ENCODE measurements around the gene TRAF7.
"Not testable (repeated sequence)": the region's sequence is repeated elsewhere in the genome, so short reads cannot be mapped to it uniquely, and the experiment has no call there.

Gene TRAF7

DNA sequence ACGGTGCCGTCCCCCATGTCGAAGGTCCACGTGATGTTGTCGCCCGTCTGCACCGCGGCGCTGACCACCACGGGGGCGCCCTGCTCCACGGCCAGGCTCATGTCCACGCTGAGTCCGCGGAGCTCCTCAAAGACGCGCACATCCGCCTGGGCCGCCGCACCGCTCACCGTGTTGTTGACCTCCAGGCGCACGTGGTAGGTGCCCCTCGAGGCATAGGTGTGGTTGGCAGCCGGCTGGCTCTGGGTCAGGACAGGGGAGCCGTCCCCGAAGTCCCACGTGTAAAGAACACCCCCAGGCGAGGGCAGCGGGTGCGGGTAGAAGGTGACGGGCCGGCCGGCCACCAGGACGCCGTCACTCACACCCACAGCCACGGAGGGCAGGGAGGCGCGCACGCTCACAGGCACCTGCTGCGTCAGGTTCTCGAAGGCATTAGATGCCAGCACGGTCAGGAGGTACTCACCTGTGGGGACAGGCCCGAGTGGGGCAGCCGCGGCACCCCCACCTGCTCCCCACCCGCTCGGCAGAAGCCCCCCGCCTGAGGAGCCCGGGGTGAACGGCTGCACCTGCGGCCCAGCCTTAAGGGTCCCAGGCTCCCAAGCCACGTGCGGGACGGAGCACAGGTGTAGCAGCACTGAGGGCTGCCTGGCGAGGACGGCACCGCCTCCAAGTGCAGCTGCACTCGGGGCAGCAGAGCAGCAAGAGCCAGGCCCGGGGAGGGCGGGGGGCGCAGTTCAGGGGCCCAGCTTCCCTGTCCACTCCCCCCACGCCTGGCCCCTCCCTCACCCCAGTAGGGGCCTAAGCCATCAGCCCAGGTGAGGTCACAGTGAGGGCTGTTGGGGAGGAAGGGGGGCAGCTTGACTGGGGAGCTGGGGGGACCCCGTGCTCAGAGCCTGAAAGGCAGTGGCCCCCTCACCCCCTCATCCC is 43.9 kb upstream of the TRAF7 start:
- not testable (repeated sequence) for H3K27me3 ChIP-seq (ENCODE audit: control insufficient read depth in 2 of 2, insufficient read depth in 2 of 2, low read length in 2 of 2); H3K9ac ChIP-seq (ENCODE audit: low read depth in 1 of 2, low read length in 2 of 2); H3K4me3 ChIP-seq (ENCODE audit: low read length in 2 of 2); H3K27ac ChIP-seq (ENCODE audit: low read depth in 2 of 2, low read length in 2 of 2); H3K9me3 ChIP-seq (ENCODE audit: control insufficient read depth in 2 of 2, low read length in 2 of 2); H3K4me1 ChIP-seq (ENCODE audit: control insufficient read depth in 2 of 2, insufficient read depth in 2 of 2, low read length in 2 of 2)
- H3K36me3 ChIP-seq (ENCODE audit: control insufficient read depth in 2 of 2, insufficient read depth in 2 of 2, low read length in 2 of 2) = peaks cover 5 to 12% of the 10 kb centered on the region in 2 donors

GRCh38 chr16:2112539-2113106 is 43.0 kb upstream of the TRAF7 start:
- not testable (repeated sequence) for H3K9ac ChIP-seq (ENCODE audit: low read depth in 1 of 2, low read length in 2 of 2); H3K9me3 ChIP-seq (ENCODE audit: control insufficient read depth in 2 of 2, low read length in 2 of 2); H3K4me3 ChIP-seq (ENCODE audit: low read length in 2 of 2); H3K4me1 ChIP-seq (ENCODE audit: control insufficient read depth in 2 of 2, insufficient read depth in 2 of 2, low read length in 2 of 2); H3K27me3 ChIP-seq (ENCODE audit: control insufficient read depth in 2 of 2, insufficient read depth in 2 of 2, low read length in 2 of 2); H3K27ac ChIP-seq (ENCODE audit: low read depth in 2 of 2, low read length in 2 of 2)
- H3K36me3 ChIP-seq (ENCODE audit: control insufficient read depth in 2 of 2, insufficient read depth in 2 of 2, low read length in 2 of 2) = peaks cover 5 to 12% of the 10 kb centered on the region in 2 donors

- not testable (repeated sequence) for H3K27ac ChIP-seq (ENCODE audit: low read depth in 2 of 2, low read length in 2 of 2); H3K4me1 ChIP-seq (ENCODE audit: control insufficient read depth in 2 of 2, insufficient read depth in 2 of 2, low read length in 2 of 2); H3K4me3 ChIP-seq (ENCODE audit: low read length in 2 of 2); H3K9ac ChIP-seq (ENCODE audit: low read depth in 1 of 2, low read length in 2 of 2); H3K9me3 ChIP-seq (ENCODE audit: control insufficient read depth in 2 of 2, low read length in 2 of 2); H3K36me3 ChIP-seq (ENCODE audit: control insufficient read depth in 2 of 2, insufficient read depth in 2 of 2, low read length in 2 of 2); H3K27me3 ChIP-seq (ENCODE audit: control insufficient read depth in 2 of 2, insufficient read depth in 2 of 2, low read length in 2 of 2)
These were observed 41.4 kb upstream of the TRAF7 start for GRCh38 chr16:2114225-2114624.

DNA sequence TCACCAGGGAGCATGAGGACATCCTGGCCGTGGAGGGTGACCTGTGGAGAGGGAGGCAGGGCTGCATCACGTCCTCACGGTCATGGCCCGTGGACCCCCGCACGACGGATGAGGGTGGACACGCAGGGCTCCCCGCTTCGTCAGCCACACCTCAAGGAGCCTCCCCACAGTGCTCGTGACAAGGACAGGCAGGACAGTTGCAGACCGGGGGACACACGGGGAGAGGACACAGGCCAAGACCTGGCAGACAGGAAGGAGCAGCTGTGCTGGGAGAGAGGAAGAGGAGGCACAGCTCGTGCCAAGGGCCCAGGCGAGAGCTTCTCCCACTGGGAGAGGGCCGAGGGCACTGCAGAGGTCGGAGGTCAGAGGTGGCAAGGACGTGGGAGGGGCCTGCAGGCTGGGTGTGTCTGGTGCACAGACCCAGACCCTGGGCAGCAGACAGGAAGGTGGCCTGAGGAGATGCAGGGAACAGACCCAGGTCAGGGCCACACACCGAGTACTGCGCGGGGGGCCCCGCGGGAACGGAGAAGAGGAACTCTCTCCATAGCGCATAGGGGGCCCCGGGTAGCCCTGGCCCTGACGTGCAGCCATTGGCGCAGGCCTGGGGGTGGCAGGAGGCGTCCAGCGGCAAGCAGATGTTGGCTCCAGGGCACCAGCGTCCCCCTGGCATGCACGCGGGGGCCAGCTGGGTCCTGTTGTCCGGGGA is 40.5 kb upstream of the TRAF7 start:
- H3K36me3 ChIP-seq (ENCODE audit: control insufficient read depth in 2 of 2, insufficient read depth in 2 of 2, low read length in 2 of 2); H3K27ac ChIP-seq (ENCODE audit: low read depth in 2 of 2, low read length in 2 of 2); H3K9me3 ChIP-seq (ENCODE audit: control insufficient read depth in 2 of 2, low read length in 2 of 2); H3K4me3 ChIP-seq (ENCODE audit: low read length in 2 of 2); H3K27me3 ChIP-seq (ENCODE audit: control insufficient read depth in 2 of 2, insufficient read depth in 2 of 2, low read length in 2 of 2); H3K4me1 ChIP-seq (ENCODE audit: control insufficient read depth in 2 of 2, insufficient read depth in 2 of 2, low read length in 2 of 2); H3K9ac ChIP-seq (ENCODE audit: low read depth in 1 of 2, low read length in 2 of 2): not testable (repeated sequence)

GRCh38 chr16:2115591-2115973 is 40.0 kb upstream of the TRAF7 start:
- Histone ChIP-seq H3K36me3 (ENCODE audit: control insufficient read depth in 2 of 2, insufficient read depth in 2 of 2, low read length in 2 of 2) (peaks cover 3 to 4% of the 10 kb centered on the region in 2 donors), H3K27ac (ENCODE audit: low read depth in 2 of 2, low read length in 2 of 2) (no peak overlapping the region)

GRCh38 chr16:2116428-2116827 is 39.2 kb upstream of the TRAF7 start:
- not testable (repeated sequence) for H3K9me3 ChIP-seq (ENCODE audit: control insufficient read depth in 2 of 2, low read length in 2 of 2); H3K9ac ChIP-seq (ENCODE audit: low read depth in 1 of 2, low read length in 2 of 2); H3K4me3 ChIP-seq (ENCODE audit: low read length in 2 of 2); H3K36me3 ChIP-seq (ENCODE audit: control insufficient read depth in 2 of 2, insufficient read depth in 2 of 2, low read length in 2 of 2); H3K27ac ChIP-seq (ENCODE audit: low read depth in 2 of 2, low read length in 2 of 2); H3K4me1 ChIP-seq (ENCODE audit: control insufficient read depth in 2 of 2, insufficient read depth in 2 of 2, low read length in 2 of 2); H3K27me3 ChIP-seq (ENCODE audit: control insufficient read depth in 2 of 2, insufficient read depth in 2 of 2, low read length in 2 of 2)

More at GRCh38 chr16:2115591-2115973, 40.0 kb upstream of the TRAF7 start:
- no peak overlapping the region for H3K9ac ChIP-seq (ENCODE audit: low read depth in 1 of 2, low read length in 2 of 2)
- H3K9me3 ChIP-seq (ENCODE audit: control insufficient read depth in 2 of 2, low read length in 2 of 2) = no peaks in the 10 kb centered on the region
- H3K4me3 ChIP-seq (ENCODE audit: low read length in 2 of 2) = no peak overlapping the region
- H3K4me1 ChIP-seq (ENCODE audit: control insufficient read depth in 2 of 2, insufficient read depth in 2 of 2, low read length in 2 of 2) = peaks cover 0 to 3% of the 10 kb centered on the region in 2 donors
- no peaks in the 10 kb centered on the region for H3K27me3 ChIP-seq (ENCODE audit: control insufficient read depth in 2 of 2, insufficient read depth in 2 of 2, low read length in 2 of 2)

GRCh38 chr16:2117341-2117740 is 38.2 kb upstream of the TRAF7 start:
- H3K36me3 ChIP-seq (ENCODE audit: control insufficient read depth in 2 of 2, insufficient read depth in 2 of 2, low read length in 2 of 2); H3K27ac ChIP-seq (ENCODE audit: low read depth in 2 of 2, low read length in 2 of 2); H3K9me3 ChIP-seq (ENCODE audit: control insufficient read depth in 2 of 2, low read length in 2 of 2); H3K9ac ChIP-seq (ENCODE audit: low read depth in 1 of 2, low read length in 2 of 2); H3K4me1 ChIP-seq (ENCODE audit: control insufficient read depth in 2 of 2, insufficient read depth in 2 of 2, low read length in 2 of 2); H3K4me3 ChIP-seq (ENCODE audit: low read length in 2 of 2); H3K27me3 ChIP-seq (ENCODE audit: control insufficient read depth in 2 of 2, insufficient read depth in 2 of 2, low read length in 2 of 2): not testable (repeated sequence)

- H3K4me1 ChIP-seq (ENCODE audit: control insufficient read depth in 2 of 2, insufficient read depth in 2 of 2, low read length in 2 of 2); H3K27me3 ChIP-seq (ENCODE audit: control insufficient read depth in 2 of 2, insufficient read depth in 2 of 2, low read length in 2 of 2); H3K27ac ChIP-seq (ENCODE audit: low read depth in 2 of 2, low read length in 2 of 2); H3K9ac ChIP-seq (ENCODE audit: low read depth in 1 of 2, low read length in 2 of 2); H3K9me3 ChIP-seq (ENCODE audit: control insufficient read depth in 2 of 2, low read length in 2 of 2); H3K36me3 ChIP-seq (ENCODE audit: control insufficient read depth in 2 of 2, insufficient read depth in 2 of 2, low read length in 2 of 2); H3K4me3 ChIP-seq (ENCODE audit: low read length in 2 of 2): not testable (repeated sequence)
These were observed 37.4 kb upstream of the TRAF7 start for GRCh38 chr16:2117960-2118722.

DNA sequence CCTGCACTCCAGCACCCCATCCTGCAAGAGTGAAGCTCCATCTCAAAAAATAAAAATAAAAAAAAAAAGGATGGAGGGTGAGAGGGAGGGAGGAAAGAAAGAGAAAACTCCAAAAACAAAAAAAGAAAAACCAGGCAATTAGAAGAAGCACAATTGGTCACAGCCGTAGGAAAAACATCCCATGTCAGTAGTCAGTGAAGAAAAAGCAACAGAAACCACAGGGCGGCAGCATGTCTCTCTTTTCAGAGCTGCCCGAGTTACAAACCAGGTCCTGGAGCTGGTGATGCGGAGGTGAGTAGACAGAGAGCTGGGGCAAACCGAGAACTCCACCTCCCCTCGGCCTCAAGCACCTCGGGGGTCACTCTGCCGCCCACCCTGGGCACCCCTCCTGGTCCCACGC is 34.3 kb upstream of the TRAF7 start:
- not testable (repeated sequence) for H3K9ac ChIP-seq (ENCODE audit: low read depth in 1 of 2, low read length in 2 of 2); H3K9me3 ChIP-seq (ENCODE audit: control insufficient read depth in 2 of 2, low read length in 2 of 2); H3K27me3 ChIP-seq (ENCODE audit: control insufficient read depth in 2 of 2, insufficient read depth in 2 of 2, low read length in 2 of 2); H3K36me3 ChIP-seq (ENCODE audit: control insufficient read depth in 2 of 2, insufficient read depth in 2 of 2, low read length in 2 of 2); H3K4me3 ChIP-seq (ENCODE audit: low read length in 2 of 2)
- H3K27ac ChIP-seq (ENCODE audit: low read depth in 2 of 2, low read length in 2 of 2) = peak overlapping the region in 1 of 2 donors; percentile 23
- H3K4me1 ChIP-seq (ENCODE audit: control insufficient read depth in 2 of 2, insufficient read depth in 2 of 2, low read length in 2 of 2) = peaks cover 3 to 14% of the 10 kb centered on the region in 2 donors

- Histone ChIP-seq H3K36me3 (ENCODE audit: control insufficient read depth in 2 of 2, insufficient read depth in 2 of 2, low read length in 2 of 2) (no peaks in the 10 kb centered on the region), H3K4me3 (ENCODE audit: low read length in 2 of 2) (no peak overlapping the region), H3K4me1 (ENCODE audit: control insufficient read depth in 2 of 2, insufficient read depth in 2 of 2, low read length in 2 of 2) (peaks cover 5 to 19% of the 10 kb centered on the region in 2 donors), H3K9me3 (ENCODE audit: control insufficient read depth in 2 of 2, low read length in 2 of 2) (no peaks in the 10 kb centered on the region), H3K27ac (ENCODE audit: low read depth in 2 of 2, low read length in 2 of 2) (peak overlapping the region in 1 of 2 donors; percentile 23), H3K27me3 (ENCODE audit: control insufficient read depth in 2 of 2, insufficient read depth in 2 of 2, low read length in 2 of 2) (no peaks in the 10 kb centered on the region), H3K9ac (ENCODE audit: low read depth in 1 of 2, low read length in 2 of 2) (no peak overlapping the region)
These were observed 33.7 kb upstream of the TRAF7 start for GRCh38 chr16:2121853-2122252.

Data from mucosa of rectum (tissue), 2 donors.